HCT116 (cell line): ENCODE measurements around the gene GPR78. TPM values are rescaled to one million over a fixed set of nuclear protein-coding genes. Genes with fewer than 3 reads are reported as not detected.

Experiments used
- CBX3 ChIP-seq: IDR thresholded peaks from 2 replicates; pipeline ENCODE4 v1.6.1; 2012; ENCODE audit warnings: low read depth
- EGR1 ChIP-seq: IDR thresholded peaks from 2 replicates; pipeline ENCODE4 v1.6.1; 2012; ENCODE audit warnings: low read depth
- ELF1 ChIP-seq: IDR thresholded peaks from 2 replicates; pipeline ENCODE4 v1.6.1; 2012; ENCODE audit warnings: low read depth, borderline replicate concordance
- EZH2 ChIP-seq: fragments of 200-600 bp; sonication (generic); IDR thresholded peaks from 2 replicates; pipeline ENCODE4 v1.6.1; 2017; ENCODE audit warnings: antibody characterized with exemption, mixed run types
- POLR2A ChIP-seq: IDR thresholded peaks from 2 replicates; pipeline ENCODE4 v1.7.0; 2011; ENCODE audit warnings: borderline replicate concordance; ENCODE audit not compliant: insufficient read depth, insufficient read length; ENCODE audit errors: extremely low read depth
- SIN3A ChIP-seq: IDR thresholded peaks from 2 replicates; pipeline ENCODE4 v1.6.1; 2012; ENCODE audit warnings: low read depth
- SP1 ChIP-seq: IDR thresholded peaks from 2 replicates; pipeline ENCODE4 v1.6.1; 2012; ENCODE audit warnings: low read depth
- SRF ChIP-seq: IDR thresholded peaks from 2 replicates; pipeline ENCODE4 v1.6.1; 2012; ENCODE audit warnings: low read depth
- TCF7L2 ChIP-seq: IDR thresholded peaks from 2 replicates; pipeline ENCODE4 v1.7.0; 2011; ENCODE audit warnings: borderline replicate concordance, inconsistent platforms; ENCODE audit not compliant: insufficient read depth, insufficient read length; ENCODE audit errors: extremely low read depth
- YY1 ChIP-seq: IDR thresholded peaks from 2 replicates; pipeline ENCODE4 v1.6.1; 2011; ENCODE audit warnings: low read length, low read depth, moderate library complexity, mild to moderate bottlenecking; ENCODE audit not compliant: insufficient replicate concordance; ENCODE audit errors: extremely low read depth
- ZBTB33 ChIP-seq: IDR thresholded peaks from 2 replicates; pipeline ENCODE4 v1.6.1; 2011; ENCODE audit warnings: mild to moderate bottlenecking, low read length, moderate library complexity; ENCODE audit not compliant: insufficient replicate concordance; ENCODE audit errors: extremely low read depth
- ZFX ChIP-seq: fragments of 450-650 bp; IDR thresholded peaks from 2 replicates; pipeline ENCODE4 v1.6.1; 2017
- ZNF274 ChIP-seq: fragments of 200-500 bp; sonication (Bioruptor generic); IDR thresholded peaks from 2 replicates; pipeline ENCODE4 v1.6.1; 2014; ENCODE audit warnings: mild to moderate bottlenecking, low read depth, low read length, inconsistent platforms
- total RNA-seq: library from RNA; stranded (reverse); gene quantifications from one replicate; pipeline ENCODE4 v1.2.1, GENCODE V29; 2021; ENCODE audit not compliant: unreplicated experiment
- TF ChIP-seq, protein P1 (sequence below): IDR thresholded peaks from 2 replicates; pipeline ENCODE4 v1.6.1; 2012

GPR78 gene
- total RNA-seq, 1 experiment from 2014 or later: not detected

DNA sequence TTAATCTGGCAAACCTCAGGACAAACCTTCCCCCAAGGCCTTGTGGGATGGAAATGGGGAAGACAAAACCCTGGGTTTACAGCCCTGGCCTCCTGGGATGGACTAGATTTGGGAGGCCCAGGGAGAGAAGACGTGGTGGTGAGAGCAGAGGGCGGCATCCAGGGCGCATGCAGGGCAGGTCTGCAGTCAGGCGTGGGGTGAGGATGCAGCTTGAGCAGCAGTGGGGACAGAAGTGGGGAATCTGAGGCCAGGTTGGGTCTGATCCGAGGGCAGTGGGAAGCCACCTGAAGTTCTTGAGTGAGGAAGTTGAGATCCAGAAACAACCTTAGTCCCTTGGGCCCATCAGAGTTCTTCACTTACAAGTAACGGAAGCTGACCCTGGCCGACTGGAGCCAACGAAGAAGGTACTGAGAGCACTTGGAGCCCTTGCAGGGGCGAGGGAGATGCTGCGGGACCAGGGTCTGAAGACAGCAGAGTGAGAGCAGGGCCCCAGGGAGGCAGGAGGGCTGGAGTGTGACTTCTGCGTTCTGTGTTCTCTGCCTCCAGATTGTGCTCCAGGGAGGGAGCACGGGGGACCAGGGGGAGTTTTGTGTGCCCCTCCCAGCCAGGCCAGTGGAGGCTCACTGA lies 42.0 kb upstream of the GPR78 start (continued):
- no peak for TF ChIP-seq ZBTB33
- no peak for TF ChIP-seq ZNF274
- no peak for TF ChIP-seq TCF7L2
- TF ChIP-seq ZFX: no peak
- TF ChIP-seq CBX3: no peak
- TF ChIP-seq SP1: no peak
- no peak for TF ChIP-seq ELF1
- TF ChIP-seq EGR1: no peak
- no peak for TF ChIP-seq SIN3A
- TF ChIP-seq, protein P1, sequence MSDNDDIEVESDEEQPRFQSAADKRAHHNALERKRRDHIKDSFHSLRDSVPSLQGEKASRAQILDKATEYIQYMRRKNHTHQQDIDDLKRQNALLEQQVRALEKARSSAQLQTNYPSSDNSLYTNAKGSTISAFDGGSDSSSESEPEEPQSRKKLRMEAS: no peak
- no peak for TF ChIP-seq YY1
- TF ChIP-seq POLR2A: no peak
- TF ChIP-seq SRF: no peak
- no peak for TF ChIP-seq EZH2
